ENCODE measurements around the gene SEMA7A.

SEMA7A gene

GRCh38 chr15:74428970-74429780 is 4.6 kb downstream of the SEMA7A start:
- TF ChIP-seq, protein P1, sequence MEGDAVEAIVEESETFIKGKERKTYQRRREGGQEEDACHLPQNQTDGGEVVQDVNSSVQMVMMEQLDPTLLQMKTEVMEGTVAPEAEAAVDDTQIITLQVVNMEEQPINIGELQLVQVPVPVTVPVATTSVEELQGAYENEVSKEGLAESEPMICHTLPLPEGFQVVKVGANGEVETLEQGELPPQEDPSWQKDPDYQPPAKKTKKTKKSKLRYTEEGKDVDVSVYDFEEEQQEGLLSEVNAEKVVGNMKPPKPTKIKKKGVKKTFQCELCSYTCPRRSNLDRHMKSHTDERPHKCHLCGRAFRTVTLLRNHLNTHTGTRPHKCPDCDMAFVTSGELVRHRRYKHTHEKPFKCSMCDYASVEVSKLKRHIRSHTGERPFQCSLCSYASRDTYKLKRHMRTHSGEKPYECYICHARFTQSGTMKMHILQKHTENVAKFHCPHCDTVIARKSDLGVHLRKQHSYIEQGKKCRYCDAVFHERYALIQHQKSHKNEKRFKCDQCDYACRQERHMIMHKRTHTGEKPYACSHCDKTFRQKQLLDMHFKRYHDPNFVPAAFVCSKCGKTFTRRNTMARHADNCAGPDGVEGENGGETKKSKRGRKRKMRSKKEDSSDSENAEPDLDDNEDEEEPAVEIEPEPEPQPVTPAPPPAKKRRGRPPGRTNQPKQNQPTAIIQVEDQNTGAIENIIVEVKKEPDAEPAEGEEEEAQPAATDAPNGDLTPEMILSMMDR (IDR thresholded peaks at IDR 0.05): no peak

GRCh38 chr15:74428442-74428787 is 5.3 kb downstream of the SEMA7A start:
- TF ChIP-seq, protein P1 (IDR thresholded peaks at IDR 0.05): no peak

GRCh38 chr15:74427607-74428441 is 5.9 kb downstream of the SEMA7A start:
- TF ChIP-seq, protein P1 (IDR thresholded peaks at IDR 0.05): no peak

GRCh38 chr15:74426404-74427281 is 7.1 kb downstream of the SEMA7A start:
- TF ChIP-seq, protein P1 (IDR thresholded peaks at IDR 0.05): no peak

GRCh38 chr15:74425630-74426029 is 8.1 kb downstream of the SEMA7A start:
- TF ChIP-seq, protein P1 (IDR thresholded peaks at IDR 0.05): no peak

DNA sequence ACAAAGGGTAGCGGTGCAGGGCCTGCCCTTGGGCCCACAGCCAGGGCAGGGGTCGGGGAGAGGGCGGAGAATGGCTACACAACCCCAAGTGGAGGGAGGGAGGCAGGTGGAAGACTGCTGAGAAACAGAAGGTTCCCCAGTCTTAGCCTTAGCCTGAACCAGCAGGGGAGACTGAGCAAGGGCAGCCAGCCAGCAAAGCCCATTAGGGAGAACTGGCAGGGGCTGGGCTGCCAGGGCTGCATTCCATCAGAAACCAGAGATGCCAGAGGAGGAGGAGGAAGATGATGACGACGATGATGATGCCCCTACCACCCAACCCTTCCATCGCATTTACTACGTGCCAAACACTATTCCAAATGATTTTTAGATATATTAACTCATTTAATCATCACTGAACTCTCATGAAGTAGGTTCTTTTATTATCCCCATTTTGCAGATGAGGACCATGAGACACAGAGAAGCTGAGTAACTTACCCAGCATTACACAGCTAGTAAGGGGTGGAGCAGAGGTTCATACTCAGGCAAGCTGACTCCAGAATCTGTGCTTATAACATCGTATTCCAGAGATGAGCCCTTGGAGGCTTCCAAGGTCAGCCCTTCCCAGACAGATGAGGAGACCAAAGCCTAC is 8.7 kb downstream of the SEMA7A start:
- TF ChIP-seq, protein P1 (IDR thresholded peaks at IDR 0.05): no peak

Data from LNCAP (cell line).